ENCODE data around the gene UBE2R2. TPM values are rescaled to one million over a fixed set of nuclear protein-coding genes. Genes with fewer than 3 reads are reported as not detected.

UBE2R2 gene
- total RNA-seq, 2 experiments from 2014 or later, result 46.7 to 47.4 TPM

- peak; percentile 82 for TF ChIP-seq CTCF (IDR thresholded peaks at IDR 0.05)
- no peak overlapping the region for H3K4me3 Mint-ChIP-seq
- POLR2A ChIA-PET, result no interaction called here
- H3K9me3 Mint-ChIP-seq, result no peaks in the 10 kb centered on the region
- ATAC-seq (peak; percentile 96), DNase-seq (peak; percentile 67)
- intact Hi-C loops (cut with micrococcal nuclease), result loop anchor here (5.0 kb wide), 1 partner anchor 37 kb away; no protein-coding TSS in a partner anchor
- no peak overlapping the region for H3K27ac Mint-ChIP-seq
- CTCF ChIA-PET, result interaction anchor here (0.6 to 2.0 kb wide), 34 partner anchors 9 to 548 kb away, joined by 3 to 32 read pairs (median 4); no protein-coding TSS in a partner anchor
- H3K4me1 Mint-ChIP-seq (ENCODE audit: low read depth), result peaks cover 3% of the 10 kb centered on the region
- peaks cover 2% of the 10 kb centered on the region for H3K27me3 Mint-ChIP-seq
- no peaks in the 10 kb centered on the region for H3K36me3 Mint-ChIP-seq (ENCODE audit: low read depth)
Observed at GRCh38 chr9:33778700-33779351, 38.1 kb upstream of the UBE2R2 start.

- H3K36me3 Mint-ChIP-seq (ENCODE audit: low read depth), result no peaks in the 10 kb centered on the region
- H3K4me3 Mint-ChIP-seq, result no peak overlapping the region
- H3K4me1 Mint-ChIP-seq (ENCODE audit: low read depth), result peaks cover 3% of the 10 kb centered on the region
- no peak overlapping the region for H3K27ac Mint-ChIP-seq
- intact Hi-C loops (cut with micrococcal nuclease), result no loop called here
- DNase-seq, result no peak
- POLR2A ChIA-PET, result no interaction called here
- peaks cover 2% of the 10 kb centered on the region for H3K27me3 Mint-ChIP-seq
- no peak for ATAC-seq
- H3K9me3 Mint-ChIP-seq, result no peaks in the 10 kb centered on the region
- CTCF ChIA-PET, result interaction anchor here (0.9 to 1.2 kb wide), 2 partner anchors 9 to 42 kb away, joined by 3 to 4 read pairs; no protein-coding TSS in a partner anchor
- TF ChIP-seq CTCF (IDR thresholded peaks at IDR 0.05), result no peak
Observed at GRCh38 chr9:33780276-33780675, 36.7 kb upstream of the UBE2R2 start.

GRCh38 chr9:33781736-33782135 is 35.2 kb upstream of the UBE2R2 start:
- intact Hi-C loops (cut with micrococcal nuclease), result no loop called here
- ChIA-PET CTCF (interaction anchor here (1.0 kb wide), 1 partner anchor 158 kb away, joined by 3 read pairs; no protein-coding TSS in a partner anchor), POLR2A (no interaction called here)
- Mint-ChIP-seq H3K4me1 (ENCODE audit: low read depth) (peaks cover 11% of the 10 kb centered on the region), H3K36me3 (ENCODE audit: low read depth) (no peaks in the 10 kb centered on the region), H3K27me3 (peaks cover 2% of the 10 kb centered on the region), H3K9me3 (no peaks in the 10 kb centered on the region), H3K27ac (no peak overlapping the region), H3K4me3 (no peak overlapping the region)
- TF ChIP-seq CTCF (IDR thresholded peaks at IDR 0.05), result no peak
- no peak for ATAC-seq
- no peak for DNase-seq

GRCh38 chr9:33782395-33783152 is 34.4 kb upstream of the UBE2R2 start:
- peaks cover 2% of the 10 kb centered on the region for H3K27me3 Mint-ChIP-seq
- intact Hi-C loops (cut with micrococcal nuclease), result no loop called here
- ATAC-seq (no peak), DNase-seq (no peak)
- no peaks in the 10 kb centered on the region for H3K36me3 Mint-ChIP-seq (ENCODE audit: low read depth)
- peaks cover 11% of the 10 kb centered on the region for H3K4me1 Mint-ChIP-seq (ENCODE audit: low read depth)
- H3K4me3 Mint-ChIP-seq, result no peak overlapping the region
- CTCF ChIA-PET, result no interaction called here
- POLR2A ChIA-PET, result no interaction called here
- no peaks in the 10 kb centered on the region for H3K9me3 Mint-ChIP-seq
- H3K27ac Mint-ChIP-seq, result no peak overlapping the region
- TF ChIP-seq CTCF (IDR thresholded peaks at IDR 0.05), result no peak

GRCh38 chr9:33785914-33786313 is 31.0 kb upstream of the UBE2R2 start:
- intact Hi-C loops (cut with micrococcal nuclease), result no loop called here
- Mint-ChIP-seq H3K4me3 (no peak overlapping the region), H3K36me3 (ENCODE audit: low read depth) (no peaks in the 10 kb centered on the region), H3K27ac (no peak overlapping the region), H3K4me1 (ENCODE audit: low read depth) (peaks cover 8% of the 10 kb centered on the region), H3K9me3 (no peaks in the 10 kb centered on the region), H3K27me3 (peaks cover 3% of the 10 kb centered on the region)
- POLR2A ChIA-PET, result no interaction called here
- peak; percentile 6 for DNase-seq
- CTCF ChIA-PET, result no interaction called here
- ATAC-seq, result no peak
- TF ChIP-seq CTCF (IDR thresholded peaks at IDR 0.05), result no peak
